ENCODE measurements around the gene PARD6G. TPM values are rescaled to one million over a fixed set of nuclear protein-coding genes. Genes with fewer than 3 reads are reported as not detected.

PARD6G gene
- total and polyA plus RNA-seq, 2 of the 8 experiments (the other 6 are each of a cell fraction or from before 2014, with no cell fraction given) = 11.3 to 17.9 TPM

GRCh38 chr18:80231616-80232015 lies 15.7 kb downstream of the PARD6G start (continued):
- no peak for TF ChIP-seq ATF2 (IDR thresholded peaks at IDR 0.05; ENCODE audit: low read length)
- no peak for TF ChIP-seq USF2 (IDR thresholded peaks at IDR 0.05; ENCODE audit: low read length)
- TF ChIP-seq MAFK (IDR thresholded peaks at IDR 0.05; ENCODE audit: low read depth, low read length) = no peak
- TF ChIP-seq MAX (IDR thresholded peaks at IDR 0.05) = no peak
- TF ChIP-seq E2F6 (IDR thresholded peaks at IDR 0.05) = no peak
- no peak for TF ChIP-seq FOSL1 (IDR thresholded peaks at IDR 0.05; ENCODE audit: insufficient read depth, low read depth, low read length)

Measured in H1 (cell line).